A673 (cell line): ENCODE data around the gene TMEM125. TPM values are rescaled to one million over a fixed set of nuclear protein-coding genes. Genes with fewer than 3 reads are reported as not detected.

Source experiments
- BruUV-seq: library from RNA; stranded (reverse); fragments of 400-500 nt; replicated peaks from 2 replicates; lab custom pipeline; 2021; lab: Mats Ljungman, UMichigan
- CTCF ChIA-PET: fragments of 300-600 bp; sonication (Branson Sonifier 250); formaldehyde crosslinking; loops from one replicate; lab custom pipeline; 2022; ENCODE audit warnings: antibody characterized with exemption; lab: Charles Lee
- POLR2A ChIA-PET: fragments of 300-600 bp; sonication (Branson Sonifier 250); formaldehyde crosslinking; loops from one replicate; lab custom pipeline; 2022; ENCODE audit warnings: antibody characterized with exemption; ENCODE audit not compliant: low non-redundant PET; lab: Charles Lee
- DNase-seq: peaks from one replicate; pipeline ENCODE4 v3.0.0-alpha.2; 2015; ENCODE audit warnings: low spot score
- H3K27ac ChIP-seq: fragments of 200-600 bp; sonication (generic); 2 replicates; pipeline ENCODE4 v1.5.1; 2016; ENCODE audit warnings: mixed run types, low read depth, mild to moderate bottlenecking, mixed read lengths, antibody characterized with exemption, low read length; ENCODE audit not compliant: poor library complexity, severe bottlenecking
- H3K27me3 ChIP-seq: fragments of 200-600 bp; sonication (generic); replicated peaks from 2 replicates; pipeline ENCODE4 v1.6.1; 2017; ENCODE audit warnings: mixed run types, low read depth, mild to moderate bottlenecking, mixed read lengths, antibody characterized with exemption, low read length; ENCODE audit not compliant: insufficient read depth, poor library complexity
- H3K36me3 ChIP-seq: fragments of 200-600 bp; sonication (generic); 2 replicates; pipeline ENCODE4 v1.6.1; 2016; ENCODE audit warnings: mixed run types, mild to moderate bottlenecking, mixed read lengths, antibody characterized with exemption, low read length; ENCODE audit not compliant: insufficient read depth, poor library complexity, severe bottlenecking
- H3K4me1 ChIP-seq: fragments of 200-600 bp; sonication (generic); 2 replicates; pipeline ENCODE4 v1.6.1; 2017; ENCODE audit warnings: mixed run types, mild to moderate bottlenecking, mixed read lengths, antibody characterized with exemption, low read length; ENCODE audit not compliant: insufficient read depth, poor library complexity, severe bottlenecking
- H3K4me3 ChIP-seq: fragments of 200-600 bp; sonication (generic); 2 replicates; pipeline ENCODE4 v1.5.1; 2016; ENCODE audit warnings: low read depth, mixed run types, mild to moderate bottlenecking, mixed read lengths, low read length; ENCODE audit not compliant: poor library complexity, severe bottlenecking
- H3K9me3 ChIP-seq: fragments of 200-600 bp; sonication (generic); 2 replicates; pipeline ENCODE4 v1.6.1; 2016; ENCODE audit warnings: mixed run types, low read depth, mild to moderate bottlenecking, mixed read lengths, antibody characterized with exemption, low read length; ENCODE audit not compliant: poor library complexity, severe bottlenecking
- EZH2 ChIP-seq: fragments of 200-600 bp; sonication (generic); IDR thresholded peaks from 2 replicates; pipeline ENCODE4 v1.6.1; 2017; ENCODE audit warnings: borderline replicate concordance, low read depth, mild to moderate bottlenecking, mixed read lengths, antibody characterized with exemption, low read length; ENCODE audit not compliant: poor library complexity, severe bottlenecking
- intact Hi-C: fragments of 100-400 bp; cut with micrococcal nuclease; formaldehyde crosslinking; loops from one replicate; pipeline ENCODE4 v1.10.0; 2022; ENCODE audit not compliant: unreplicated experiment
- total RNA-seq: library from RNA; stranded (reverse); gene quantifications from 2 replicates; pipeline ENCODE4 v1.2.3, GENCODE V29; 2021
- TF ChIP-seq, protein P1 (sequence below): fragments of 300-800, 200-600 bp; sonication (generic); conservative IDR thresholded peaks from 2 replicates; pipeline ENCODE4 v1.5.1; 2017; ENCODE audit warnings: low read depth, mild to moderate bottlenecking, antibody characterized with exemption, low read length, moderate library complexity, mixed read lengths

Gene TMEM125
- total RNA-seq, 1 experiment from 2014 or later, result not detected

DNA sequence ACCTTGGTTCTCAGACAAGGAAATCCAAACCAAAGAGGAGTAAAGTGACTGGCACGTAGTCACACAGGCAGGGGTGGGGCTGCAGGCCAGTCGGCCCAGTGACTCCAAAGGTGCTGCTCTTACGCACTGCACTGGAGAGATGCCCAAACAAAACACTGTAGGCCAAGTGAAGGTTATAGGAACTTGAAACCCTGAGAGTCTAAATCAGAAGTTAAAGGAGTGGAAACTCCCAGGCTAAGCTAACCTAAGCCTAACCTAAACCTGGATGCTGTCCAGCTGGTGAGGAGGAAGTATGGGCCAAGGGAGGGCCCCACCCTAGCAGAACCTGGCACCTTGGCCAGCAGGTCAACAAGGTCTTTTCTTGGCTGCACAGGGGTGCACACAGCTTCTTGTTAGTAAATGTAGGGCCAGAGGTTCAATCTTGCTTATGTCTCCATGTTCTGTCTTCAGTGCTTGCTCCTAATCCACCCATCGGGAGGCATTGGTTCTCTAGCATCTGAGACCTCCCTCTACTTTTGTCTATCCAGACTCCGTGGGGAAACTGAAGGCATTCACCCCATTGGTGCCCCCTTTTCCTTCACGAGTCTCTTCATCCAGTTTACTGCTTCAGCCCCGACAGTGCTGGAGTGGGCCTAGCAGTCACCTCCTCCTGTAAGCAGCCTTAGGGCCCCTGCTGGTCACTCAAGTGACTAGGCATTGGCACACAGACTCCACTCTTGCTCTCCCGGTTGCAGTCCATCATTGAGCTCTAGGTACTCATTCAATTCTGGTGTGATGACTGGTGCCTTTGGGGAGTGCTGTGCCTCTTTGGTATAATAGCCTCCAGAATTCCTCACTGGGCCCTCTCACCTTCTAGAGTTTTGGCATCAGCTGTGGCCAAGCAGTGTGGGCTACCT is 12.9 kb upstream of the TMEM125 start:
- ChIA-PET CTCF (no interaction called here), POLR2A (no interaction called here)
- Histone ChIP-seq H3K27ac (no peak overlapping the region), H3K4me3 (no peak overlapping the region), H3K36me3 (no peaks in the 10 kb centered on the region), H3K9me3 (no peaks in the 10 kb centered on the region), H3K27me3 (no peaks in the 10 kb centered on the region), H3K4me1 (no peaks in the 10 kb centered on the region)
- TF ChIP-seq EZH2, result no peak
- TF ChIP-seq, protein P1, sequence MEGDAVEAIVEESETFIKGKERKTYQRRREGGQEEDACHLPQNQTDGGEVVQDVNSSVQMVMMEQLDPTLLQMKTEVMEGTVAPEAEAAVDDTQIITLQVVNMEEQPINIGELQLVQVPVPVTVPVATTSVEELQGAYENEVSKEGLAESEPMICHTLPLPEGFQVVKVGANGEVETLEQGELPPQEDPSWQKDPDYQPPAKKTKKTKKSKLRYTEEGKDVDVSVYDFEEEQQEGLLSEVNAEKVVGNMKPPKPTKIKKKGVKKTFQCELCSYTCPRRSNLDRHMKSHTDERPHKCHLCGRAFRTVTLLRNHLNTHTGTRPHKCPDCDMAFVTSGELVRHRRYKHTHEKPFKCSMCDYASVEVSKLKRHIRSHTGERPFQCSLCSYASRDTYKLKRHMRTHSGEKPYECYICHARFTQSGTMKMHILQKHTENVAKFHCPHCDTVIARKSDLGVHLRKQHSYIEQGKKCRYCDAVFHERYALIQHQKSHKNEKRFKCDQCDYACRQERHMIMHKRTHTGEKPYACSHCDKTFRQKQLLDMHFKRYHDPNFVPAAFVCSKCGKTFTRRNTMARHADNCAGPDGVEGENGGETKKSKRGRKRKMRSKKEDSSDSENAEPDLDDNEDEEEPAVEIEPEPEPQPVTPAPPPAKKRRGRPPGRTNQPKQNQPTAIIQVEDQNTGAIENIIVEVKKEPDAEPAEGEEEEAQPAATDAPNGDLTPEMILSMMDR, result no peak
- intact Hi-C loops, result no loop called here
- no peak for DNase-seq
- BruUV-seq, result no TSS peak

DNA sequence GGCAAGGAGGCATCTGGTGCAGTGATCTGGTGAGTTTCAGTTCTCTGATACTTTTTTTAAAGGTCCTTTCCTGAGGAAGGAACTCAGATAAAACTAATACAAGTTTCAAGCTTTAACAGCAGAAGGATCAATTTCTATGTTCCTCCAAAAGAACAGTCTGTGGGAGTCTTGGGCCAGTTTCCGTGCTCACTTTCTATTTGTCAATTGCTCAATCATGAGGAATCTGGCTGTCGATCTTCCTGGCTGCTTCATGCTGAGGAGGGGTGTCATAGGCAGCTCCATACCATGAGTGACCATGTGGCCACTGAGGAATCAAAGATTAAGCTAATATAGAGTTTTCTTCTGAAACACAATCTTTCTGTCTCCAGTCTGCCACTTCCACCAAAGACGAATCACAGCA is 11.4 kb upstream of the TMEM125 start:
- no peak for DNase-seq
- intact Hi-C loops, result no loop called here
- ChIA-PET POLR2A (no interaction called here), CTCF (no interaction called here)
- TF ChIP-seq, protein P1, result no peak
- TF ChIP-seq EZH2, result no peak
- no TSS peak for BruUV-seq
- no peaks in the 10 kb centered on the region for H3K27me3 ChIP-seq
- H3K9me3 ChIP-seq, result peaks cover 6% of the 10 kb centered on the region
- no peak overlapping the region for H3K4me3 ChIP-seq
- H3K36me3 ChIP-seq, result no peaks in the 10 kb centered on the region
- no peaks in the 10 kb centered on the region for H3K4me1 ChIP-seq
- no peak overlapping the region for H3K27ac ChIP-seq

DNA sequence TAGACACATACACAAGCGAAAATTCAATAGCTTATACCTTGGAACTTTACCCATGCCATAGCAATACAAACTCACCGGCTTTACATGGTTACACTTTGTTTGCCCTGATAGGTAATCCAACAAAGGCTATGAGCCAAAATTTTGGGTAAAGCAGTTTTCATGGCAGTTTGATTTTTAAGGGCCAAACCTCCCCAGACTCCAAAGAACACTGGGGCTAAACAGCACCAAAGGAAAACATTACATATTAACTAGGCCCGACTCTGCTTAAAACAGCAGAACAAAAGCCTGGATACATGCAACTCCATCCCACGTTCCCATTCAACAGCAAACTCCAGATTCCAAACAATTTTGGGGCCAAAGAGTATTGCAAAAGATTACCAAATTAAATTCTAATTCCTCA is 4.4 kb upstream of the TMEM125 start:
- no peaks in the 10 kb centered on the region for H3K27me3 ChIP-seq
- ChIA-PET CTCF (no interaction called here), POLR2A (no interaction called here)
- no TSS peak for BruUV-seq
- peaks cover 14% of the 10 kb centered on the region for H3K9me3 ChIP-seq
- TF ChIP-seq, protein P1, result no peak
- TF ChIP-seq EZH2, result no peak
- no peaks in the 10 kb centered on the region for H3K4me1 ChIP-seq
- no peak for DNase-seq
- intact Hi-C loops, result no loop called here
- no peak overlapping the region for H3K27ac ChIP-seq
- H3K4me3 ChIP-seq, result no peak overlapping the region
- no peaks in the 10 kb centered on the region for H3K36me3 ChIP-seq
